HEK293T (cell line): Measurements from ENCODE around the gene NT5C2.

Experiments
- FOXA1 ChIP-seq: fragments of 450-650 bp; IDR thresholded peaks from 2 replicates; pipeline ENCODE4 v1.6.1; 2016; ENCODE audit warnings: mild to moderate bottlenecking
- FOXK2 ChIP-seq: fragments of 450-650 bp; IDR thresholded peaks from 2 replicates; pipeline ENCODE4 v1.6.1; 2016; ENCODE audit warnings: mild to moderate bottlenecking

DNA sequence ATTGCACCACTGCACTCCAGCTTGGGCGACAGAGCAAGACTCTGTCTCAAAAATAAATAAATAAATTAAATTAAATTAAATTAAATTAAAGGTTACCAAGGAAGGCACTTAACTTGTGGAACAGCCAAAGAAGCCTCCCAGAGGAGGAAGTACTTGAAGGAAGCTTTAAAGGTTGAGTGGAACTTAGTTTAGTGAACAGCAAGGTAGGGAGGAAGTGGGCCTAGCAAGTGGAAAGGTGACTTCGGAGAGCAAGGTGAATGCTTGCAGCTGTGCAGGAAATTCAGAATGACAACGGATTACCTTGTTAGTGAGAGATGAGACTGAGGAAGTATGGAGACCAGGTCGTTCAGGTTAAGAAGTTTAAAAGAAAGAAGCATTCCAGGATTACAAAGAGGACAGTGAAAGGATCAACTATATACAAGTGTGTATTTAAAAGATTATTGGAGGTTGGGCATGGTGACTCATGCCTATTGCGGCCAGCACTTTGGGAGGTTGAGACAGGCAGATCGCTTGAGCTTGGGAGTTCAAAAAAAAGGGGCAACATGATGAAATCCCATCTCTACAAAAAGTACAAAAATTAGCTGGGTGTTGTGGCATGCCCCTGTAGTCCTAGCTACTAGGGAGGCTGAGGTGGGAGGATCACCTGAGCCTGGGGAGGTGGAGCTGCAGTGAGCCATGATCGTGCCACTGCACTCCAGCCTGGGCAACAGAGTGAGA lies 39.9 kb upstream of the NT5C2 start:
- TF ChIP-seq FOXK2: no peak
- TF ChIP-seq FOXA1: no peak
